Ascending aorta (tissue), 2 donors: ENCODE results near the gene APOL2. TPM values are rescaled to one million over a fixed set of nuclear protein-coding genes. Genes with fewer than 3 reads are reported as not detected.
A peak's percentile ranks its signal among the peaks of the same experiment; 100 is the strongest.
"Not testable (repeated sequence)": the region's sequence is repeated elsewhere in the genome, so short reads cannot be mapped to it uniquely, and the experiment has no call there.

ENCODE experiments used
- DNase-seq, 2 donors: peaks; one replicate each; pipeline ENCODE4 v3.0.0-alpha.2; 2019; ENCODE audit warnings: low spot score in 2 of 2
- H3K27ac ChIP-seq, 2 donors: fragments of 200-600 bp; sonication (generic); one replicate each; pipeline ENCODE4 v1.5.1; 2016 to 2017; ENCODE audit warnings: mild to moderate bottlenecking in 1 of 2
- H3K27me3 ChIP-seq: fragments of 200-600 bp; sonication (generic); one replicate; pipeline ENCODE4 v1.5.1; 2017
- H3K36me3 ChIP-seq, 2 donors: fragments of 200-600 bp; sonication (generic); one replicate each; pipeline ENCODE4 v1.5.1; 2016
- H3K4me1 ChIP-seq, 2 donors: fragments of 200-600 bp; sonication (generic); one replicate each; pipeline ENCODE4 v1.5.1; 2016 to 2017; ENCODE audit warnings: mild to moderate bottlenecking in 1 of 2
- H3K4me3 ChIP-seq, 2 donors: fragments of 200-600 bp; sonication (generic); one replicate each; pipeline ENCODE4 v1.5.1; 2016 to 2017; ENCODE audit warnings: mild to moderate bottlenecking in 1 of 2
- H3K9me3 ChIP-seq, 2 donors: fragments of 200-600 bp; sonication (generic); one replicate each; pipeline ENCODE4 v1.5.1; 2016
- intact Hi-C: fragments of 100-400 bp; cut with DNase I; formaldehyde crosslinking; loops from one replicate; pipeline ENCODE4 v1.15.1; 2023
- total RNA-seq: library from RNA; depleted of rRNA; stranded (reverse); fragments of >200 nt; gene quantifications from one replicate; pipeline ENCODE4 v1.1.0, GENCODE V29; 2016
- TF ChIP-seq, protein P1 (sequence below), 3 experiments: fragments of 200-600 bp in 2 of 3; fragments of 450-650 bp in 1 of 3; sonication (generic) in 2 of 3; IDR thresholded peaks; one replicate each; pipeline ENCODE4 v1.5.1; 2016 to 2019; ENCODE audit warnings: antibody characterized with exemption in 3 of 3, mild to moderate bottlenecking in 1 of 3, moderate library complexity in 1 of 3

The APOL2 gene
- total RNA-seq, 1 donor from 2014 or later = 34.3 TPM

DNA sequence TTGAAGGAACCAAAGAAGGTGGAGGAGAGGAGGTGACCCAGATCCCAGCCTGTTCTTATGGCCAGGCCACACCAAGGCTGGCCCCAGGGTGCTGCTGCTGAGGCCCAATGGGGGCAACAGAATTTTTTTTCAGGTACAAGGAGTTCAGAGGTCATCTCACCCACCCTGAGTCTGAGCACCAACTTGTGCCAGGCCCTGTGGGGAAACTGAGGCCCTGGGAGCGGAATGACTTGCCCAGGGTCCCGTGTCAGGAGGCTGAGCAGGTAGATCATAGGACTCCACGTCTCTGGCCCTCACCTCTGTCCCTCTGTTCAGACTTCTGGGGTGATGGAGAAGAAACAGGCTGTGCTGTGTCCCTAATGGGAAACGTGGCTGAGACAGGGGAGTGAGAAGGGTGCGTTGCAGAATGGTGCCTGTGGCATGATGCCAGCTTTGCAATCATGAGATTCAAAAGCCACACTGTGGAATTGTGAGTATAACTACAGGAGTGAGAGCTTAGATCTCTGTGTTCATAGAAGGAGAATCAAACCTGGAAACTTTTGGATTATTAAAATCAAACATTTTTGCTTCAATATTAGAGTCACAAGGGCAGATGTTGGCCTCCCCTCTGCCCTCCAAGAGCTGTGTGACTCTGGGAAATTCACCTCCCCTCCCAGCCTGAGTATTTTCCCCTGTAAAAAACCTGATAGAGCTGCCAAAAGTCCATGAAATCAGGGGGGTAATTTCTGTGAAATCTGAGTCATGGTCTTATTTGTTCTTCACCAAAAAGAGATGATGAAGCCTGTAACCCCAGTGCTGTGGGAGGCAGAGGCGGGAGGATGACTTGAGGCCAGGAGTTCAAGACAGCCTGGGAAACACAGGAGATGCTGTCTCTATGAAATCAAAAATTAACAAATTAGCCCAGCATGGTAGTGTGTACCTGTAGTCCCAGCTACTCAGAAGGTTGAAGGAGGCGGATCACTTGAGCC lies 14.5 kb upstream of the APOL2 start:
- H3K4me3 ChIP-seq = peak overlapping the region; percentile 52 to 63
- intact Hi-C loops = loop anchor here (1.0 kb wide), 1 partner anchor 15 kb away; the partner anchor contains the start of gene APOL2
- no peak for DNase-seq
- peak overlapping the region; percentile 69 to 78 for H3K27ac ChIP-seq
- peaks cover 0 to 20% of the 10 kb centered on the region in 2 donors for H3K4me1 ChIP-seq
- TF ChIP-seq, protein P1, sequence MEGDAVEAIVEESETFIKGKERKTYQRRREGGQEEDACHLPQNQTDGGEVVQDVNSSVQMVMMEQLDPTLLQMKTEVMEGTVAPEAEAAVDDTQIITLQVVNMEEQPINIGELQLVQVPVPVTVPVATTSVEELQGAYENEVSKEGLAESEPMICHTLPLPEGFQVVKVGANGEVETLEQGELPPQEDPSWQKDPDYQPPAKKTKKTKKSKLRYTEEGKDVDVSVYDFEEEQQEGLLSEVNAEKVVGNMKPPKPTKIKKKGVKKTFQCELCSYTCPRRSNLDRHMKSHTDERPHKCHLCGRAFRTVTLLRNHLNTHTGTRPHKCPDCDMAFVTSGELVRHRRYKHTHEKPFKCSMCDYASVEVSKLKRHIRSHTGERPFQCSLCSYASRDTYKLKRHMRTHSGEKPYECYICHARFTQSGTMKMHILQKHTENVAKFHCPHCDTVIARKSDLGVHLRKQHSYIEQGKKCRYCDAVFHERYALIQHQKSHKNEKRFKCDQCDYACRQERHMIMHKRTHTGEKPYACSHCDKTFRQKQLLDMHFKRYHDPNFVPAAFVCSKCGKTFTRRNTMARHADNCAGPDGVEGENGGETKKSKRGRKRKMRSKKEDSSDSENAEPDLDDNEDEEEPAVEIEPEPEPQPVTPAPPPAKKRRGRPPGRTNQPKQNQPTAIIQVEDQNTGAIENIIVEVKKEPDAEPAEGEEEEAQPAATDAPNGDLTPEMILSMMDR (IDR thresholded peaks at IDR 0.05) = no peak
- H3K9me3 ChIP-seq = peaks cover 0 to 3% of the 10 kb centered on the region in 2 donors
- no peaks in the 10 kb centered on the region for H3K36me3 ChIP-seq
- no peaks in the 10 kb centered on the region for H3K27me3 ChIP-seq

DNA sequence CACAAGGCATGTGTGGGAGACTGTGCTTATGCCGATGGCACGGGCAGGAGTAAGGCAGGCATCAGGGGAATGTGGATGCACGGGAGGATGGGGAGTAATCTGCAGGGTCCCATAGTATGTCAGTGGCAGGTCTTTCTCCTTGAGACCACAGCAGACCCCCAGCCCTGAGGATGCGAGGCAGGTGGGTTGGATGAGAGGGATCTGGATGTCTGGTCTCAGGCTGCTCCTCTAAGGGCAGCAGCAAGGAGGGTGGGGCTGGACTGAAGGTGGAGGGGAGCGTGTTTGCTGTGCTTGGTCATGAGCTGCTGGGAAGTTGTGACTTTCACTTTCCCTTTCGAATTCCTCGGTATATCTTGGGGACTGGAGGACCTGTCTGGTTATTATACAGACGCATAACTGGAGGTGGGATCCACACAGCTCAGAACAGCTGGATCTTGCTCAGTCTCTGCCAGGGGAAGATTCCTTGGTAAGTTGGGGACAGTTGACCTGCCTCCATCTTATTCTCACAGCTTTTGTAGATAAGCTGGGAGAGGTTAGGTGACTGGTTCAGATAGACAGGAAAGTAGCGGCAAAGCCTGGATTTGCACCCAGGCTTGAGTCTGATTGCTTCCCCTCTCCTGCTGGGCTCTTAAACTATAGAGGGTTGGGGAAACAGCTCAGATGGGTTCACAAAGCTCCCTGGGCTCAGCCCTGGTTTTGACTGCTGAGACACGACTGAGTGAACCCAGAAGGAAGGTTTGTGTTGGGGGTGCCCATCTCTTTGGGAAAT lies 13.6 kb upstream of the APOL2 start, which contains the start of gene APOL1:
APOL1 (plus strand) TSS at position 380 of the 769 bp plus-strand sequence. CDS start 1,823 bp downstream, outside the sequence.
- DNase-seq = no peak
- TF ChIP-seq, protein P1 (IDR thresholded peaks at IDR 0.05) = no peak
- peaks cover 0 to 18% of the 10 kb centered on the region in 2 donors for H3K4me1 ChIP-seq
- no peaks in the 10 kb centered on the region for H3K36me3 ChIP-seq
- H3K27ac ChIP-seq = peak within 1 kb of the TSS; percentile 69 to 78
- intact Hi-C loops = loop anchor here (1.0 kb wide), 1 partner anchor 14 kb away; the partner anchor contains the start of gene APOL2
- peak within 1 kb of the TSS; percentile 52 to 63 for H3K4me3 ChIP-seq
- H3K27me3 ChIP-seq = no peaks in the 10 kb centered on the region
- H3K9me3 ChIP-seq = peaks cover 0 to 4% of the 10 kb centered on the region in 2 donors

DNA sequence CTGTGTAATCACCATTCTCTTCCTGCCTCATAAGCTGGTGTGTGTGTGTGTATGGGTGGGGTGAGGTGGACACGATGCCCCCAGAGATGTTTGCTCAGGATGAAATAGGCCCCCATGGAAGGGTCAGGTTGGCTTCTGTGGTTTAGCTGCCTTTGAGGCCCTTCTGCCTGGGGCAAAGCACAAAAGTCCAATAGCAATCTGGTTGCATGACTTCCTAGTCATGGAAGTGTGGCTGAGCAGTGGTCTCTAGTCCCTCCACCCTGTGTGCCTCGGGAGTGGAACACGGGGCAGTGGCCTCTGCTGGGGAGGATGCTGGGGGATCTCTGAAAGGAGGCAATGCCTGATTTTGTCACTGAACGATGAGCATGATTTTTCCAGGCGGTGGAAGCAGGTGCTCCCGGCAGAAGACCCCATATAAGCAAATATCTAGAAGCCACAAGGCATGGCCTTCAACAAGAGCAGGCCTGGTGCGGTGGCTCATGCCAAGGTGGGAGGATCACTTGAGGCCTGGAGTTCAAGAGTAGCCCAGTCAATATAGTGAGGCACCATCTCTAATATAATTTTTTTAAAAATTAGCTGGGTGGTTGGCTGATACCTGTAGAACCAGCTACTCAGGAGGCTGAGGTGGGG lies 12.8 kb upstream of the APOL2 start:
- not testable (repeated sequence) for H3K4me3 ChIP-seq

DNA sequence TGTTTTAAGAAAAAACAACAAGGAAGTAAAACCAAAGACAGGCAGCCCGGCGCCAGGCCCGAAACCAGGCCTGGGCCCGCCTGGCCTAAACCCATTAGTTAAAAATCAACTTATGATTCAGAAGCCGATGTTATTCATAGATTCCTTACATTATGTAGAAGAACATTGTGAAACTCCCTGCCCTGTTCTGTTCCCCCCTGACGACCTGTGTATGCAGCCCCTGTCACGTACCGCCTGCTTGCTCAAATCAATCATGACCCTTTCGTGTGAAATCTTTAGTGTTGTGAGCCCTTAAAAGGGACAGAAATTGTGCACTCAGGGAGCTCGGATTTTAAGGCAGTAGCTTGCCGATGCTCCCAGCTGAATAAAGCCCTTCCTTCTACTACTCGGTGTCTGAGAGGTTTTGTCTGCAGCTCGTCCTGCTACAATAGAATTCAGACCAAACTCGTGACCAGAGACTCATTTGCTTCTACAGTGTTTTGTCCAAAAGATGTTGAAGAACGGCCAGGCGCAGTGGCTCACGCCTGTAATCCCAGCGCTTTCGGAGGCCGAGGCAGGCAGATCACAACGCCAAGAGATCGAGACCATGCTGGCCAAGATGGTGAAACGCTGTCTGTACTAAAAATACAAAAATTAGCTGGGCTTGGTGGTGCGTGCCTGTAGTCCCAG lies 11.1 kb upstream of the APOL2 start:
- H3K36me3 ChIP-seq, intact Hi-C loops, H3K9me3 ChIP-seq, DNase-seq, H3K27me3 ChIP-seq, H3K4me3 ChIP-seq, H3K27ac ChIP-seq: not testable (repeated sequence)
- H3K4me1 ChIP-seq = peaks cover 0 to 18% of the 10 kb centered on the region in 2 donors

More for the DNA sequence above, 12.8 kb upstream of the APOL2 start:
- peaks cover 0 to 18% of the 10 kb centered on the region in 2 donors for H3K4me1 ChIP-seq
- H3K27me3 ChIP-seq, intact Hi-C loops, DNase-seq, H3K9me3 ChIP-seq, H3K36me3 ChIP-seq: not testable (repeated sequence)
- peak overlapping the region in 1 of 2 donors; percentile 78 for H3K27ac ChIP-seq

DNA sequence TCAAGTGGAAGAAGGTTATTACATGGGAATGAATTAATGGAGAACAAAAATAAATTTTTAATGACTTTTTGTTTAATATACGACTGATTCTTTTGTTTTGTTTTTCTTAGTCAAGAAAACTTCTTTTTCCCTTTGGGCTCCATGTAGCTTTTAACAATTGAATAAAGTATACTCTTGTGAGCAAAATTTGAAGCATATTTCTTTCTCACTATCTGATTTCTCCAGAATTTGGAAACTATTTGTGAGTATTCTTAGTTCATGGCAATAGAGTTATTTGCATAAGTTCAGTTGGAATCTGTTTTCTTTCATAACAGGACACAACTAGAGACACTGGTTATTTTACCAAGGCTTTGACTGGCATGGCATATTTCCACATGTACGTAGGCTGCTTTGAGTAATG lies 9.8 kb upstream of the APOL2 start:
- no peaks in the 10 kb centered on the region for H3K27me3 ChIP-seq
- H3K36me3 ChIP-seq = no peaks in the 10 kb centered on the region
- intact Hi-C loops = no loop called here
- H3K9me3 ChIP-seq = peaks cover 0 to 4% of the 10 kb centered on the region in 2 donors
- TF ChIP-seq, protein P1 (IDR thresholded peaks at IDR 0.05) = no peak
- peaks cover under 1 to 23% of the 10 kb centered on the region in 2 donors for H3K4me1 ChIP-seq
- H3K27ac ChIP-seq = no peak overlapping the region
- no peak overlapping the region for H3K4me3 ChIP-seq
- DNase-seq = no peak

DNA sequence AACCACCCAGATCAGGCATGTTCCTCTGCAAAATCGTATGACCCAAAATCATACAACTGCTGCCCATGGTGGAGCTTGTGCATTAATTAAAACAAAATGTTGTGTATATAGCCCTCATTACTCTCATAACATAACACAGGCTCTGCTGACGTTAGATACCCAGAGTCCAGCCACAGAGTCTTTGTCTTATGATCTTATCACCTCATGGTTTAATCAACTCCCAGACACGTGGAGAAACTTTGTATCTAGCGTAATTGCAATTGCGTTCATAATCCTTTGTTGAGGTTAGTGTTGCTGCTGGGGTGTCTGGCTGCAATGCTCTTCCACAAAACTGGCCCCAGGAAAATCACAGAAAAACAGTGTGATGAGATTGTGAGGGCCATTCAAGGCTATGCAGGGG lies 8.6 kb upstream of the APOL2 start:
- Histone ChIP-seq H3K4me3 (no peak overlapping the region), H3K9me3 (peaks cover 0 to 4% of the 10 kb centered on the region in 2 donors), H3K27me3 (no peaks in the 10 kb centered on the region), H3K4me1 (peaks cover 4 to 17% of the 10 kb centered on the region in 2 donors), H3K36me3 (no peaks in the 10 kb centered on the region), H3K27ac (no peak overlapping the region)
- TF ChIP-seq, protein P1 (IDR thresholded peaks at IDR 0.05) = no peak
- intact Hi-C loops = no loop called here
- no peak for DNase-seq
